Measurements from ENCODE around the gene RPH3AL. TPM values are rescaled to one million over a fixed set of nuclear protein-coding genes. Genes with fewer than 3 reads are reported as not detected.
"Not testable (repeated sequence)": the region's sequence is repeated elsewhere in the genome, so short reads cannot be mapped to it uniquely, and the experiment has no call there.

RPH3AL gene
- total RNA-seq, 1 donor = 2.0 TPM

DNA sequence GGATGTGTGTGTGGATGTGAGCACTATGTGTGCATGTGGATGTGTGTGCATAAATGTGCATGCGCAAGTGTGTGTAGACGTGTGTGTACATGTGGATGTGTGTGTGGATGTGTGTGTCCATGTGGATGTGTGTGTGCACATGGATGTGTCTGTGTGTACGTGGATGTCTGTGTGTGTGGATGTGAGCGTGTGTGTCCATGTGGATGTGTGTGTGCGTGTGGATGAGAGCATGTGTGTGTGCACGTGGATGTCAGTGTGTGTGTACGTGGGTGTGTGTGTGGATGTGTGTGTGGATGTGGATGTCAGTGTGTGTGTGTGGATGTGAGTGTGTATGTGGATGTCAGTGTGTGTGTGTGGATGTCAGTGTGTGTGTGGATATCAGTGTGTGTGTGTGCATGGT is 107.6 kb downstream of the RPH3AL start:
- TF ChIP-seq, protein P1, sequence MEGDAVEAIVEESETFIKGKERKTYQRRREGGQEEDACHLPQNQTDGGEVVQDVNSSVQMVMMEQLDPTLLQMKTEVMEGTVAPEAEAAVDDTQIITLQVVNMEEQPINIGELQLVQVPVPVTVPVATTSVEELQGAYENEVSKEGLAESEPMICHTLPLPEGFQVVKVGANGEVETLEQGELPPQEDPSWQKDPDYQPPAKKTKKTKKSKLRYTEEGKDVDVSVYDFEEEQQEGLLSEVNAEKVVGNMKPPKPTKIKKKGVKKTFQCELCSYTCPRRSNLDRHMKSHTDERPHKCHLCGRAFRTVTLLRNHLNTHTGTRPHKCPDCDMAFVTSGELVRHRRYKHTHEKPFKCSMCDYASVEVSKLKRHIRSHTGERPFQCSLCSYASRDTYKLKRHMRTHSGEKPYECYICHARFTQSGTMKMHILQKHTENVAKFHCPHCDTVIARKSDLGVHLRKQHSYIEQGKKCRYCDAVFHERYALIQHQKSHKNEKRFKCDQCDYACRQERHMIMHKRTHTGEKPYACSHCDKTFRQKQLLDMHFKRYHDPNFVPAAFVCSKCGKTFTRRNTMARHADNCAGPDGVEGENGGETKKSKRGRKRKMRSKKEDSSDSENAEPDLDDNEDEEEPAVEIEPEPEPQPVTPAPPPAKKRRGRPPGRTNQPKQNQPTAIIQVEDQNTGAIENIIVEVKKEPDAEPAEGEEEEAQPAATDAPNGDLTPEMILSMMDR (IDR thresholded peaks at IDR 0.05; ENCODE audit: insufficient read depth, low read length) = no peak
- H3K4me3 ChIP-seq (ENCODE audit: low read depth, low read length) = no peak overlapping the region
- DNase-seq (ENCODE audit: low read depth) = no peak

DNA sequence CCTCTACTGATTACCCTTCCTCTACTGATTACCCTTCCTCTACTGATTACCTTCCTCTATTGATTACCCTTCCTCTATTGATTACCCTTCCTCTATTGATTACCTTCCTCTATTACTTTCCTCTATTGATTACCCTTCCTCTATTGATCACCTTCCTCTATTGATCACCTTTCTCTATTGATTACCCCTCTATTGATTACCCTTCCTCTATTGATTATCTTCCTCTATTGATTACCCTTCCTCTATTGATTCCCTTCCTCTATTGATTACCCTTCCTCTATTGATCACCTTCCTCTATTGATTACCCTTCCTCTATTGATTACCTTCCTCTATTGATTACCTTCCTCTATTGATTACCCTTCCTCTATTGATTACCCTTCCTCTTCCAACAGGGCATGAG is 108.7 kb downstream of the RPH3AL start:
- not testable (repeated sequence) for DNase-seq (ENCODE audit: low read depth); H3K4me3 ChIP-seq (ENCODE audit: low read depth, low read length)

DNA sequence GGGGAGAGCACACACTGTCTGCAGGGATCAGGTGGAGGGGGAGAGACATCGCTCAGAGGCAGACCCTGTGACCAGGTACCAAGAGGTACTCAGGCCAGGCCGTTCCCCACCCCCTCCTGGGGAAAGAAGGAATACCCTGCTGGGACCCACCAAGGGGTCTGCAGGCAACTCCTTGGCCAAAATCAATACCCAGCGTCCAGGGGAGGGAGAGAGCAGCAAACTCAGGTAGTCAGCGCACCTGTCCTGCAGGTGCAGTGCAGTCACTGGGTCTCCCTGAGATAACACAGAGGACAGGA is 113.7 kb downstream of the RPH3AL start:
- TF ChIP-seq, protein P1 (IDR thresholded peaks at IDR 0.05; ENCODE audit: insufficient read depth, low read length) = no peak
- H3K4me3 ChIP-seq (ENCODE audit: low read depth, low read length) = no peak overlapping the region
- no peak for DNase-seq (ENCODE audit: low read depth)

DNA sequence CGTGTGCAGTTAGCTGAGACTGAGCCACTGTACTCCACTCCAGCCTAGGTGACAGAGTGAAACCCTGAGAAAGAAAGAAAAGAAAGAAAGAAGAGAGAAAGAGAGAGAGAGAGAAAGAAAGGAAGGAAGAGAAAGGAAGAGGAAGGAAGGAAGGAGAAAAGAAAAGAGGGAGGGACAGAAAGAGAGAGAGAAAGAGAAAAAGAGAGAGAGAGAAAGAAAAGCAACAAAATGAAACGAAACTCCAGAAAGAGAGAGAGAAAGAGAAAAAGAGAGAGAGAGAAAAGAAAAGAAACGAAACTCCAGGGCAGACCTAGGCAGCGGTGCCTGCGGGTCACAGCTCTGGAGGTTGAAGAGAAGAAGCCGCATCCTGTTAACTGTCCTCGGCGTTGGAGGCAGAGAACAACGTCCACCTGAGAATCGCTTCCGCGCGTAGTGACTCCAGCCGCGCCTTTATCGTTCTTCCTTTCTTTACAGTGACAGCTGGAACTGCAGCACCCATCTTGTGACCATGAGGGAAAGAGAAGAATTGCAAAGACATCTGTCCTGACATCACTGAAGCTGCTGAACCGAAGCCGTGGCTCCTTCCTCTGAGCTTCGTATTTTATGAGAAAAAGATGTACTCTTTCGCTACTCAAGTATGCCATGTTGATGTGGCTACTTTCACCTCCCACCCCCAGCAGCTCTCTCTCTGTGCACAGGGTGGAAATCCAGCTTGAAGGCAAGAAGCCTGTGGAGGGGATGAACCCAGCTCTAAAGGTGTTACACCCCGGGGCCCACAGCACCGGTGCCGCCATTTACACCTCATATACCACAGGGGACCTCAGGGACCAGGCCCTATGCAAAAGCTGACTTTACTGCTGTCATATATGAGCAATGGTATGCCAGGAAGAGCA is 114.3 kb downstream of the RPH3AL start:
- H3K4me3 ChIP-seq (ENCODE audit: low read depth, low read length) = no peak overlapping the region
- TF ChIP-seq, protein P1 (IDR thresholded peaks at IDR 0.05; ENCODE audit: insufficient read depth, low read length) = no peak
- no peak for DNase-seq (ENCODE audit: low read depth)

DNA sequence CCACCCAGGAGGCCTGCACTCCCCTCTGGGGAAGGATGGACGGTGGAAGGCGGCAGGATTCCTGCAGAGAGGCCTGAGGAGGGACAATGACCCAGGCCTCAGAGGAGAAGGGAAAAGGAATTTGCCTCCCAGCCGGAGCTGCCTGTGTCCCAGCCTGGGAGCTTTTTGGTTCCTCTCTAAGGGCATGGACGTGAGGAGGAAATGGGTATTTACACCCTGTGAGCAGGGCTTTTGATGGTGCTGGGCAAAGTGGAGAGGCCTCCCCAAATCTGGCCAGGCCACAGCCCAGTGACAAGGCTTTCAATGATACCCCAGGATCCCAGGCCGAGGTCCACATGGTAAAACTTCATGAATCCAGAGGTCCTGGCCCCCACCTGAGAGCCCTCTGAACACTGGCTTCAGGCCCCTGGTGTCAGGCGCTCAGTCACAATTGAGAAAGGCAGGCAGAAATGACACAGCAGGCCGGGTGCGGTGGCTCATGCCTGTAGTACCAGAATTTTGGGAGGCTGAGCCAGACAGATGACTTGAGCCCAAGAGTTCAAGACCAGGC is 115.1 kb downstream of the RPH3AL start:
- TF ChIP-seq, protein P1 (IDR thresholded peaks at IDR 0.05; ENCODE audit: insufficient read depth, low read length) = no peak
- no peak for DNase-seq (ENCODE audit: low read depth)
- no peak overlapping the region for H3K4me3 ChIP-seq (ENCODE audit: low read depth, low read length)

DNA sequence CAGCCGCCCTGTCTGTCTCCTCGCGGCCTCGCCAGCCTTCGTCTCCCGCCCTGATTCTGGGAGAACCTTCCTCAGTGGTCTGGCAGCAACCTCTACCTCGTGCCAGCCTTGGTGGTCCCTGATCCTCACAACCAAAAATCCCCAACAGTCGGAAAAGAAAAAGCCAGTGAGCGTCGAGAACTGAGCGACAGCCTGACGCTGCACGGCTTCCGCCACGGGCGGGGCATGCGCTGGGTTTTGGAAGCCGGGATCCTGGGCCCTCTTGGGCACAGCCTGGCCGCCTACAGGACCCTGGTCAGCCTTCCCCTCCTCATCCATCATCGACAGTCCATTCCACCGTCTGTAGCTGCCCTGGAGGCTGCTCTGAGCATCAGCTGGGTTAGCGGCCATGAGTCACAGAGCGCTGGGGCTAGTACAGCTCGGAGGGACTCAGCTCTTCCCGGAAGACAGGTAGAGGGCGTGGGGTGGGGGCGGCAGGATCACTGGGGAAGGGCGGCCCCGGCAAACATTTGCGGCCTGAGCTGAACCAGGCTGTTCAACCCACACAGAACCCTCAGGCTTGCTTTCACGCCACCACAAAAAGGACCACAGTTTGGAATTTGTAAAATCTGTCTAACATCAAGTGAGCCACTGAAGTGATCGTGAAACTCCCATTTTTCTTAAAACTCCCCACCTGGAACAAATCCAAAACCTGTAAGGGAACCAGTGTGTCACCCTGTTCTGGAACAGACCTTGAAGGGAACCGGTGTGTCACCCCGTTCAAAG is 115.8 kb downstream of the RPH3AL start:
- DNase-seq (ENCODE audit: low read depth) = no peak
- TF ChIP-seq, protein P1 (IDR thresholded peaks at IDR 0.05; ENCODE audit: insufficient read depth, low read length) = no peak
- H3K4me3 ChIP-seq (ENCODE audit: low read depth, low read length) = no peak overlapping the region
